Lung (tissue), 12 donors: Measurements from ENCODE around the gene IFRD2. TPM values are rescaled to one million over a fixed set of nuclear protein-coding genes. Genes with fewer than 3 reads are reported as not detected.
A peak's percentile ranks its signal among the peaks of the same experiment; 100 is the strongest.
"Not testable (repeated sequence)": the region's sequence is repeated elsewhere in the genome, so short reads cannot be mapped to it uniquely, and the experiment has no call there.

Experiments
- ATAC-seq: fragments of 200-7000 bp; cut with Tn5 transposase; one replicate; pipeline ENCODE4 v1.9.1; 2020; ENCODE audit warnings: moderate number of reproducible peaks; ENCODE audit not compliant: insufficient read depth, low FRiP score
- DNase-seq, 3 donors: peaks; one replicate each; pipeline ENCODE4 v3.0.0-alpha.2; 2013 to 2017
- H3K27ac ChIP-seq, 2 donors: one replicate each; pipeline ENCODE4 v1.5.1; 2013; ENCODE audit warnings: mild to moderate bottlenecking in 2 of 2, moderate library complexity in 2 of 2, control low read depth in 1 of 2, inconsistent platforms in 1 of 2, low read depth in 1 of 2, low read length in 1 of 2
- H3K27me3 ChIP-seq, 3 donors: one replicate each; pipeline ENCODE4 v1.5.1; 2013; ENCODE audit warnings: low read length in 2 of 3; ENCODE audit not compliant: control insufficient read depth in 3 of 3, insufficient read depth in 3 of 3
- H3K36me3 ChIP-seq, 4 donors: one replicate each; pipeline ENCODE4 v1.5.1; 2013; ENCODE audit warnings: low read length in 4 of 4, mild to moderate bottlenecking in 1 of 4, moderate library complexity in 1 of 4; ENCODE audit not compliant: control insufficient read depth in 4 of 4, insufficient read depth in 4 of 4
- H3K4me1 ChIP-seq, 5 donors: one replicate each; pipeline ENCODE4 v1.5.1; 2013; ENCODE audit warnings: low read length in 5 of 5, mild to moderate bottlenecking in 2 of 5, moderate library complexity in 1 of 5; ENCODE audit not compliant: control insufficient read depth in 5 of 5, insufficient read depth in 5 of 5
- H3K4me3 ChIP-seq: one replicate; pipeline ENCODE4 v1.5.1; 2013; ENCODE audit warnings: mild to moderate bottlenecking, control low read depth, moderate library complexity
- H3K9ac ChIP-seq, 2 donors: one replicate each; pipeline ENCODE4 v1.5.1; 2013; ENCODE audit warnings: low read length in 2 of 2, control low read depth in 1 of 2; ENCODE audit not compliant: insufficient read depth in 1 of 2
- H3K9me3 ChIP-seq, 4 donors: one replicate each; pipeline ENCODE4 v1.5.1; 2013; ENCODE audit warnings: low read length in 3 of 4, mild to moderate bottlenecking in 1 of 4, moderate library complexity in 1 of 4; ENCODE audit not compliant: control insufficient read depth in 4 of 4, insufficient read depth in 3 of 4
- WGBS, 2 donors: extraction: QIAGEN DNeasy Blood & Tissue Kit; methylation state at CpG; one replicate each; pipeline ENCODE4 v1.1.7; 2013; 5-methylcytosine and 5-hydroxymethylcytosine counted together
- polyA plus RNA-seq, 2 donors: library from polyadenylated mRNA; stranded (reverse); fragments of 200-250 nt; gene quantifications; one replicate each; pipeline ENCODE4 v1.2.1, GENCODE V29; 2013
- total RNA-seq, 2 donors: library from RNA; depleted of rRNA in 1 of 2; stranded (reverse); fragments of >200 nt in 1 of 2; gene quantifications; one replicate each; pipeline ENCODE4 v1.2.1, GENCODE V29; 2014 to 2021
- TF ChIP-seq, protein P1 (sequence below): IDR thresholded peaks from 2 replicates; pipeline ENCODE4 v1.5.1; 2012; ENCODE audit warnings: mild to moderate bottlenecking; ENCODE audit errors: control extremely low read depth, extremely low read depth
- donor health status: control.
- donor health status: control.
- donor health status: Bipolar disorder and iron deficiency.
- donor health status: healthy.
- donor health status: DM: yes; HTN: yes; CAD: no.

The IFRD2 gene
- total and polyA plus RNA-seq, 4 donors, result 14.7 to 107 (median 95.1) TPM

DNA sequence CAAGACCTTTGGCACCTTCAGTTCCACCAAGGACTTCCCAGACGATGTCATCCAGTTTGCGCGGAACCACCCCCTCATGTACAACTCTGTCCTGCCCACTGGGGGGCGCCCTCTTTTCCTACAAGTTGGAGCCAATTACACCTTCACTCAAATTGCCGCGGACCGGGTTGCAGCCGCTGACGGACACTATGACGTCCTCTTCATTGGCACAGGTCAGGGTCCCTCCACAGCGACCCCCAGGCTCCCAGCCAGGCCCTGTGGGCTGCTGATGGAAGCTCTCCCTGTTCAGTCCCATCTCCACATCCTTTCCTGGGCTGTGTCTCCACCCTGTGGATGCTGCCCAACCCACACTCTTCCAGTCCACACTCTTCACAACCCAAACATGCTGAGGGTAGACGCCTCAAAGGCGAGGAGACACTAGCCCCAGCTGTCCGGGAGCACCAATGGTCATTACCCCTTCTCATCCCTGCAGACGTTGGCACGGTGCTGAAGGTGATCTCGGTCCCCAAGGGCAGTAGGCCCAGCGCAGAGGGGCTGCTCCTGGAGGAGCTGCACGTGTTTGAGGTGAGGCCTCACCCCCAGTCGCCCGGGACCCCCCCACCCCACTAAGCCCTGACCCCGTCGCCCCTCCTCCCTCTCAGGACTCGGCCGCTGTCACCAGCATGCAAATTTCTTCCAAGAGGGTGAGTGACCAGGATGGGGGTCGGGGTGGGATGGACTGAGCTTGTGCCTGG is 17.7 kb downstream of the IFRD2 start:
- no peak overlapping the region for H3K9ac ChIP-seq
- no peak for ATAC-seq

DNA sequence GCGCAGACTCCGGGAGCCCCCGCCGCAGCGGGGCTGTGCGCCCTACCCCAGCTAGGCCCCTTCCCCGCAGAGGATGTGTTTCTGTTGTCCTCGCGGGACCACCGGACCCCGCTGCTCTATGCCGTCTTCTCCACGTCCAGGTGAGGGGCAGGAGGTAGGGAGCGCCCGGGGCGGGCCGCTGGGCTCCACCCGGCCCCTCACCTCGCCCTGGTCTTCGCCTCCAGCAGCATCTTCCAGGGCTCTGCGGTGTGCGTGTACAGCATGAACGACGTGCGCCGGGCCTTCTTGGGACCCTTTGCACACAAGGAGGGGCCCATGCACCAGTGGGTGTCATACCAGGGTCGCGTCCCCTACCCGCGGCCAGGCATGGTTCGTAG is 18.6 kb downstream of the IFRD2 start:
- H3K9me3 ChIP-seq, result no peaks in the 10 kb centered on the region
- WGBS, 2 donors, result 49 to 55% methylated on average over 19 to 31 of the region's 31 CpGs

More for the DNA sequence above, 17.7 kb downstream of the IFRD2 start:
- Histone ChIP-seq H3K9me3 (no peaks in the 10 kb centered on the region), H3K36me3 (peaks cover 0 to 3% (median 0%) of the 10 kb centered on the region in 4 donors), H3K4me3 (no peak overlapping the region), H3K4me1 (peaks cover 0 to 18% (median 10%) of the 10 kb centered on the region in 5 donors), H3K27me3 (peaks cover 0 to 38% (median 27%) of the 10 kb centered on the region in 3 donors), H3K27ac (no peak overlapping the region)
- 22 to 39% methylated on average over 25 to 26 of the region's 26 CpGs for WGBS, 2 donors
- peak in 1 of 3 donors; percentile 67 for DNase-seq
- TF ChIP-seq, protein P1, sequence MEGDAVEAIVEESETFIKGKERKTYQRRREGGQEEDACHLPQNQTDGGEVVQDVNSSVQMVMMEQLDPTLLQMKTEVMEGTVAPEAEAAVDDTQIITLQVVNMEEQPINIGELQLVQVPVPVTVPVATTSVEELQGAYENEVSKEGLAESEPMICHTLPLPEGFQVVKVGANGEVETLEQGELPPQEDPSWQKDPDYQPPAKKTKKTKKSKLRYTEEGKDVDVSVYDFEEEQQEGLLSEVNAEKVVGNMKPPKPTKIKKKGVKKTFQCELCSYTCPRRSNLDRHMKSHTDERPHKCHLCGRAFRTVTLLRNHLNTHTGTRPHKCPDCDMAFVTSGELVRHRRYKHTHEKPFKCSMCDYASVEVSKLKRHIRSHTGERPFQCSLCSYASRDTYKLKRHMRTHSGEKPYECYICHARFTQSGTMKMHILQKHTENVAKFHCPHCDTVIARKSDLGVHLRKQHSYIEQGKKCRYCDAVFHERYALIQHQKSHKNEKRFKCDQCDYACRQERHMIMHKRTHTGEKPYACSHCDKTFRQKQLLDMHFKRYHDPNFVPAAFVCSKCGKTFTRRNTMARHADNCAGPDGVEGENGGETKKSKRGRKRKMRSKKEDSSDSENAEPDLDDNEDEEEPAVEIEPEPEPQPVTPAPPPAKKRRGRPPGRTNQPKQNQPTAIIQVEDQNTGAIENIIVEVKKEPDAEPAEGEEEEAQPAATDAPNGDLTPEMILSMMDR, result peak; percentile 47

DNA sequence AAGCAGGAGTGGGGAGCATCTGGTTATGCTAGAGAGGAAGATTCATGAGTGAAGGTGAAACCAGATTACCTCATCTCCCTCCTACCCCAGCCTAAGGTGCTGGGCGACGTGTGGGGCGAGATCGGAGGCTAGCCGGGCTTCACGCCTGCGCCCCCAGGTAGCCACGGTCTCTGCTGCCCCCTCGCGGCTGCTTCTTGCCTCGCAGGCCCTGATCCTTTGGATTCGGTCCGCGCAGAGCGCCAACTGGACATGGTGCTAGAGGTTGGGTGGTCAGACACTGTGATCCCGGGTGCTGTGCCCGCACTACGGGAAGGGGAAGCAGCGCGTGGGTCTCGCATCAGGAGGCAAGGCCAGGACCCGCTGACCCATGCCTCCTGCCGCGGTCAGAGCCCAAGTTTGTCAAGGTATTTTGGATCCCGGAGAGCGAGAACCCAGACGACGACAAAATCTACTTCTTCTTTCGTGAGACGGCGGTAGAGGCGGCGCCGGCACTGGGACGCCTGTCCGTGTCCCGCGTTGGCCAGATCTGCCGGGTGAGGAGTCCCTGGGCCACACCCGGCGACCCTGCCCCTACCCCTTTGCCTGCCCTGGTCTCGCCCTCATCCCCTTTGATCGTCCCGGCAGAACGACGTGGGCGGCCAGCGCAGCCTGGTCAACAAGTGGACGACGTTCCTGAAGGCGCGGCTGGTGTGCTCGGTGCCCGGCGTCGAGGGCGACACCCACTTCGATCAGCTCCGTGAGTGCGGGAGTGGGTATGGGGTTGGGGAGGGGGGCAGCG is 19.1 kb downstream of the IFRD2 start:
- Histone ChIP-seq H3K9me3 (no peaks in the 10 kb centered on the region), H3K27me3 (peaks cover 0 to 37% (median 25%) of the 10 kb centered on the region in 3 donors), H3K4me1 (peaks cover 0 to 32% (median 21%) of the 10 kb centered on the region in 5 donors), H3K36me3 (peaks cover 0 to 3% (median 0%) of the 10 kb centered on the region in 4 donors), H3K4me3 (peak overlapping the region; percentile 11), H3K9ac (no peak overlapping the region), H3K27ac (peak overlapping the region in 1 of 2 donors; percentile 12)
- DNase-seq (peak; percentile 80 to 86 (median 83)), ATAC-seq (peak; percentile 71)
- WGBS, 2 donors, result 3 to 6% methylated on average over 48 to 61 of the region's 61 CpGs
- TF ChIP-seq, protein P1, result peak; percentile 98

More for the DNA sequence above, 18.6 kb downstream of the IFRD2 start:
- peaks cover 0 to 38% (median 27%) of the 10 kb centered on the region in 3 donors for H3K27me3 ChIP-seq
- DNase-seq (no peak), ATAC-seq (no peak)
- TF ChIP-seq, protein P1, result no peak
- H3K4me3 ChIP-seq, result no peak overlapping the region
- no peak overlapping the region for H3K9ac ChIP-seq
- H3K4me1 ChIP-seq, result peaks cover 0 to 26% (median 18%) of the 10 kb centered on the region in 5 donors
- H3K27ac ChIP-seq, result no peak overlapping the region
- peaks cover 0 to 3% (median 0%) of the 10 kb centered on the region in 4 donors for H3K36me3 ChIP-seq

DNA sequence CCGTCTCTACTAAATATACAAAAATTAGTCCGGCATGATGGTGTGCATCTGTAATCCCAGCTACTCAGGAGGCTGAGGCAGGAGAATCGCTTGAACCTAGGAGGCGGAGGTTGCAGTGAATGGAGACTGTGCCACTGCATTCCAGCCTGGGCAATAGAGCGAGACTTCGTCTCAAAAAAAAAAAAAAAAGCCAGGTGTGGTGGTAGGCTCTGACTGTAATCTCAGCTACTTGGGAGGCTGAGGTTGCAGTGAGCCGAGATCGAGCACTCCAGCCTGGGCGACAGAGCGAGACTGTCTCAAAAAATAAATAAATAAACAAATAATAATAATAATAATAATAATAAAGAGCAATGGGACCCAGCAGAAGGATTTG is 19.7 kb downstream of the IFRD2 start:
- not testable (repeated sequence) for DNase-seq
- WGBS, 2 donors, result 74 to 75% methylated on average over 10 of the region's 10 CpGs
- H3K4me1 ChIP-seq, result peaks cover 0 to 37% (median 24%) of the 10 kb centered on the region in 5 donors

More for the DNA sequence above, 19.7 kb downstream of the IFRD2 start:
- not testable (repeated sequence) for H3K36me3 ChIP-seq, H3K9ac ChIP-seq, ATAC-seq, H3K27ac ChIP-seq, H3K4me3 ChIP-seq, H3K9me3 ChIP-seq
- H3K27me3 ChIP-seq, result peaks cover 0 to 32% (median 22%) of the 10 kb centered on the region in 3 donors
